GM10266 (cell line): ENCODE data around the gene RBM28.
A peak's percentile ranks its signal among the peaks of the same experiment; 100 is the strongest.

Experiments used
- DNase-seq: peaks from one replicate; pipeline ENCODE4 v3.0.0; 2012; ENCODE audit errors: extremely low spot score
- CTCF ChIP-seq: IDR thresholded peaks from 2 replicates; pipeline ENCODE4 v1.5.1; 2012; ENCODE audit warnings: mild to moderate bottlenecking, low read depth; ENCODE audit not compliant: control insufficient read depth, insufficient read depth; ENCODE audit errors: missing control alignments

RBM28 gene

GRCh38 chr7:128343554-128344430, at the start of gene RBM28:
RBM28 (minus strand) TSS chr7:128343908; CDS start chr7:128343793, 115 bp downstream.
- no peak for TF ChIP-seq CTCF
- peak; percentile 94 for DNase-seq

DNA sequence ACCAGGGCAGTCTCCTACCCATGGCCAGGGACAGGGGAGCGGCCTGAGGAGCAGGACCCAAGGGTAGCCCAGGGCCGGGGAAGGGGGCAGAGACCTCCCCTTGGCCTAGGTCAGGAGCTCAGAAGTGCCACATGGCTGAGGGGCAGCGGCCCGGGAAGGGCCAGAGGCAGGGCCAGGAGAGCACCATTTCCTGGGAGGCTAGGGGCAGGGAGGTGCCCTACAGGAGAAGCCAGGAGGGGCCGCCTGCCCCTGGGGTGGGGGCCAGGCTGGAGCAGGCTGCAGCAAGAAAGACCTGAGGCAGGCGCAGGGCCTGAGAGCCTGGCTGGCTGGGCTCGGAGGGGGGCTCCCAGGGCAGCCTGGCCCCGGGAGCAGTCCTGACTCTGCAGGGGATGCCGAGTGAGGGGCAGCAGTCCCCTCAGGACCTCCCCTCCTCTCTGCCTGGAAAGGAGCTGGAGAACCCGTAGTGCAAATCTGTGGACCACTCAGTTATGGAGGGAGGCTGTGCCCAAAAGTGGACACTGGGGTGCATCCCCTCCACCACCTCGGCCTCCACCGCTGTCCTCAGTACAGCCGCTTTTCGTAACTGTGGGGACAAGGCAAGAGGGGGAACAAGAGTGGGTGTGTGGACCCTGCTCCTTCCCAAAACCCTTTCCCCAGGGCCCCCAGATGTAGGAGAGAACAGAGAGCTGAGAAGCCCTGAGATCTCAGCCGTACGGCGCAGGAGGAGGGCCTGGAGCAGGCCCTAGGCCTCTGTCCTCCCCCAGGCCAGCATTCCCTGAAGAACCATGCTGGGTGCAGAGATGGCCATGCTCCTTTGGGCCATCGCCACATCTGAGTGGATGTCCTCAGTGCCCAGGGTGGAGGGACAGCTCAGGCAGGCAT, 49.0 kb upstream of the RBM28 start:
- no peak for TF ChIP-seq CTCF
- DNase-seq: no peak

DNA sequence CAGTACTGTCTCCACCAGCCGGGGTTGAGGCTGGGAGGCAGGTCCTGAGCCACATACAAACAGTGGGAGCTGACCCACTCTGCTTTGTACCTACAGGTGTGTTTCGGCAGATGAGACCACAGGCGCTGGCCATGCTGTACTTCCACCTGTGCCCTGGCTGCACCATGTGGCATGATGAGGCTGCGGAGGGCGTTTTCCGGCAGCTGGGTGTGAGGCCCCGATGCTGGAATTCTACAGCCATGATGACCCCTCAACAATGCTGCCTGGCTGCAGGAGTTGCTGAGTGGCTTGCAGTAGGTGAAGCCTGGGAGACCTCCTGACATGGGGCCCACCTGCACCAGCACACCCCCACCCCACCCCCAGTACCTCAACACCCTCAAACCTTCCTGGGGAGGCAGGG, 48.1 kb upstream of the RBM28 start:
- DNase-seq: no peak
- no peak for TF ChIP-seq CTCF

DNA sequence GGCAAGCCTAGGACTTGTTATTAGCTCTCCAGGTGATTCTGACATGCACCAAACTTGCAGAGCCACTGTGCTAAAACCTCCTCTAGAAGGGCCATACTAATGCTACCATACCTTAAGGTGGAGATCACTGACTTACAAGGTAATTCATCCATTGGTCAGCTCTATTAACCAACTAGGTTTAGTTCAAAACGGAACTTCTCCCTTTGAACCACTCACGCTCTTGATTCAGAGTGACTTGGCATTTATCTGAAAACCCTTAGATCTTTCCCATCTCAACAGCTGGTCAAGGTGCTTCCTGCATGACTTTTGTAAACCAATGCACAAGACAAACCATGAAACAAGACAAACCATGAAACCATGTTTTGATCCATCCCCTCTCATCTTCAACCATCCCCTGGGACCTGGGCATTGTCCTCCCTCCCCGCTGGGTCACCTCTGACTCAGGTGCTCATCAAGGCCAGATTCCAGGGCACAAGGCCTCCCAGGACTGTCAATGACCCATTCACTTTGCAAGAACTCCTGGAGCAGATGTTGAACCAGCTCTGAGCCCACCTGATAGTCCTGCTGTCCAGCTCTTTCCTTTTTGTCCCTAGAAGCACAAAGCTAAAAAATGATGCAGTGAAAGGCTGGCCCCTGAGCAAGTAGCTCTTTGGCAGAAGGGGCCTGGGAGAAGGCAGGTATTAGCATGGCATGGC, 47.3 kb upstream of the RBM28 start:
- no peak for DNase-seq
- TF ChIP-seq CTCF: no peak

DNA sequence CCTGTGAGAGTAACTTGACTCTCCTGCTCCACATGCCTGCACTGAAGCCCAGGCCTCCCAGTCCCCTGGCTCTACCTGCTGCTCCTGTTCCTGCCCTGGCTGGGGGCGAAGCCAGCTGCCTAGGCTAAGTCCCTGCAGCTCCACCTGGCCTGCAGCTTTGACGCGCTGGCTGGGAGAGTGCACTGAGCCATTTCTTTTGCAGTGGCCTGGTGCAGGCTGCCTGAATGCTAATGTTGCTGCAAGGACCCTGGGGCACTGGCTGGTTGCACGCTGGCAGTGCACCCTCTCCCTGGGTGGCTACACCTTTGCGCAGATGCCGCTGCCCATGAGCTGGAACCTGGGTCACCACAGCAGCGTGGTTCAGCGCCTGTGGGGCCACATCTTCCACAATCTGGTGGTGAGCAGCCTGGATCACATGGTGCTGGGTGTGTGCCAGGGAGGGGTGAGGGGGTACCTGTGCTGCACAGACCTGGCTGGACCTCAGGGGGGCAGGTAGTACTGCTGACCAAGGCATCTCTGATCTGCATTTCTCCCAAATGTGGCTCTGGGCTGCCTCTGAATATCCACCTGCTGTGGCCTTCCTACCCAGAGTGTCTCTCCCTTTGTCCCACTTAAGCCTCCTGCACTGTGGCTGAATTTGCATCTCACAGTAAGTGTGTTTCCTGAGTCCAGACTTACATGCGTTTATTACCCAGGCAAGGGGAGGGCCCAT, 46.1 kb upstream of the RBM28 start:
- no peak for DNase-seq
- no peak for TF ChIP-seq CTCF

DNA sequence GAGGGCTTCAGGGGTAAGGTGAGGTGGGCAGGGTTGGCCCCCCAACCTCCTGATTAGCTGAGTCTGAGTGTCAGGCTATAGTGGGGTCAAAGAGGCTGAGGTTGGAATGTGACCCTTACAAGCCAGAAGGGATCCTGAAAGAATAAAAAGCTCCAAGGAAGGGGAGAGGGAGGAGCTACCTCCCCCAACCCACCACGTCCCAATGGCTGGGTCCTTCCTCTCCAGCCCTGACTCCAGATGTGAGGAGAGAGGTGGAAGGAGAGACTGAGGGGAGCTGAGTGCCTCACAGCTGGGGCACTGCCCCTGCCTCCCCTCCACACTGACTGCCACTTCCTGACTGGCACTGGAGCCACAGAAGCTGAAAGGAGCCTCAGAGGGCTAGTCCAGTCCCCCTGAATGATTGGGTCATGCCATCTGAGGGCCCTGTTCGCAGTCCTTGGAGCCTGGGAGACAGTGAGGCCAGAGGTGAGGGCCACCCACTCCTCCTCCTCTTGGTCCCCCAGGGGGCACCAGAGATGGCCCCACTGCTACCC, 45.4 kb upstream of the RBM28 start:
- TF ChIP-seq CTCF: no peak
- DNase-seq: no peak
